Stimulated activated CD8-positive, alpha-beta memory T cell treated with anti-CD3 and anti-CD28 coated beads, Interleukin-4, amount 100 ng/mL, for 4 hours (primary cell): Measurements from ENCODE around the gene KIF26B.

Source experiments
- DNase-seq, 2 donors: peaks; one replicate each; pipeline ENCODE4 v3.0.0-alpha.2; 2020; ENCODE audit warnings: low read depth in 2 of 2, low spot score in 1 of 2

The KIF26B gene

GRCh38 chr1:245549996-245550719 is 395.4 kb downstream of the KIF26B start:
- DNase-seq: no peak

GRCh38 chr1:245550720-245551043 is 395.9 kb downstream of the KIF26B start:
- no peak for DNase-seq

GRCh38 chr1:245551536-245551935 is 396.8 kb downstream of the KIF26B start:
- no peak for DNase-seq

GRCh38 chr1:245552331-245552730 is 397.5 kb downstream of the KIF26B start:
- no peak for DNase-seq

- DNase-seq: no peak
Measured at GRCh38 chr1:245556057-245556456, 401.3 kb downstream of the KIF26B start.

GRCh38 chr1:245558069-245558468 is 403.3 kb downstream of the KIF26B start:
- no peak for DNase-seq

- DNase-seq: no peak
Measured at GRCh38 chr1:245560316-245560859, 405.6 kb downstream of the KIF26B start.

GRCh38 chr1:245561665-245562234 is 407.0 kb downstream of the KIF26B start:
- DNase-seq: no peak

- no peak for DNase-seq
Measured at GRCh38 chr1:245566134-245566533, 411.3 kb downstream of the KIF26B start.

- no peak for DNase-seq
Measured at GRCh38 chr1:245566952-245567351, 412.2 kb downstream of the KIF26B start.

- DNase-seq: no peak
Measured at GRCh38 chr1:245571815-245572294, 417.1 kb downstream of the KIF26B start.

- DNase-seq: no peak
Measured at GRCh38 chr1:245572709-245573108, 417.9 kb downstream of the KIF26B start.

- no peak for DNase-seq
Measured at GRCh38 chr1:245575710-245576109, 420.9 kb downstream of the KIF26B start.

GRCh38 chr1:245576323-245576722 is 421.5 kb downstream of the KIF26B start:
- no peak for DNase-seq

- DNase-seq: no peak
Measured at GRCh38 chr1:245577191-245578157, 422.7 kb downstream of the KIF26B start.

- DNase-seq: no peak
Measured at GRCh38 chr1:245578308-245578707, 423.5 kb downstream of the KIF26B start.

GRCh38 chr1:245578771-245579170 is 424.0 kb downstream of the KIF26B start:
- no peak for DNase-seq

- no peak for DNase-seq
Measured at GRCh38 chr1:245579881-245580280, 425.1 kb downstream of the KIF26B start.

GRCh38 chr1:245580651-245581050 is 425.9 kb downstream of the KIF26B start:
- DNase-seq: no peak

GRCh38 chr1:245582026-245582425 is 427.2 kb downstream of the KIF26B start:
- DNase-seq: no peak

- no peak for DNase-seq
Measured at GRCh38 chr1:245583081-245583480, 428.3 kb downstream of the KIF26B start.
